ENCODE data around the gene MFSD11. TPM values are rescaled to one million over a fixed set of nuclear protein-coding genes. Genes with fewer than 3 reads are reported as not detected.

MFSD11 gene
- 10.5 and 12.3 TPM in 2 replicates for total RNA-seq

DNA sequence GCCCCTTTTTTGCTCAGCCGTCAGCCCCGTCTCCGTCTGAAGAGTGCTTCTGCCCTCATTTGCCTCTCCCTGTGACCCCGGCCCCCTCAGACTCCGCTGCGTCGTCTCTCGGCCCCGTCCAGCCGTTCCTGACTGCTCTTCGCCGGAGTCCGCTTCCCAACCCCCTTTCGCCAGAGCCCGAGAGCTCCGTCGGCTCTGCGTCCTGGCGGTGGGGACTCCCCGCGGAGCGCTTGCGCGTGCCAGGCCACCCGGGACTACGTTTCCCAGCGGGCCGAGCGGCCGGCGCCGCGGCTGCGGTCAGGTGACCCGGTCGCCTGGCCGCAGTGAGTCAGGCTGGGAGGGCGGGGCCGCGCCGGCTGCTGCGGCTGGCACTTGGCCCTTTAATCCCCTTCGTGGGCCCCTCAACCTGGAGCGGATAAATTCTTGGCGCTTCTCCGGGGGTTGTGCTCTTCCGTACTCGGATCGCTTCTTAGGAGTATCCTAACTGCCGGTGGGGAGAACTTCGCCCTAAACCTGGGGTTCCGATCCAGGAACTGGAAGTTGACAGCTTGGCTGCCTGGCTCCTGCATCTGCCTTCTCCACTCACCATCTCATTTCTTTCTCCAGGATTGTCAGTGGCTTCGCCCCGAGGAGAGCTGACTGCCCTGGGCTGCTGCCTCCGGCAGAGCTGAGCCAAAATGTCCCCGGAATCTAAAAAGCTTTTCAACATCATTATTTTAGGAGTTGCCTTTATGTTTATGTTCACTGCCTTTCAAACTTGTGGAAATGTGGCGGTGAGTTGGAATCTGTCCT, at the start of gene MFSD11:
Gene MFSD11, plus strand, starts transcription at position 444 of the 792 bp plus-strand sequence. Its CDS starts 234 bp downstream, at position 678.

GRCh38 chr17:76710863-76711611, 26.9 kb upstream of the MFSD11 start, which contains the start of gene MXRA7:
MXRA7 (minus strand) TSS chr17:76710965; CDS start chr17:76710946, 19 bp downstream.

DNA sequence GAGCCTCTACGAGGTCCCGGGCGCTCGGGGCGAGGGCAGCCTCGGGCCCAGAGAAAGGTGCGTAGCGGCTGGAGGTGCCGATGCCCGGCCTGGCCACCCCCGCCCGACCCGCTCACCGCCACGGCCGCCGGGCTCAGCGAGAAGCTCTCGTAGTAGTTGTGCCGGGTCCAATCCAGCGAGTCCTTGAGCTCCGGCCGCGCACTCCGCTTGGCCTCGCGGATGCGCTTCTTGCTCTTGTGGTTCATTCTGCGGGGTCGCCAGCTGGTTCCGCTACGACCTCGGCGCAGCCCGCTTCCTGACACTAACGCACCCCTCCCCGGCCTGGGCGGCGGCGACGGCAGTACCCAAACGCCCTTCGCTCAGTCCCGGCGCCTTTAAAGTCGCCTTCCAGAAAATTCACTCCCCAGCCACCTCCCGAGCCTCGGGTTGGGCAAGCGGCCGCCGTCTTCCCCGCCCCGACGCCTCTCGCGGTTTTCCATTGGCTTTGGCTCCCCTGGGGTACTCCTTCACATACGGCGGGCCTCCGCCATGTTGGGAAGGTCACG, 11.6 kb upstream of the MFSD11 start, which contains the start of gene JMJD6:
Gene JMJD6, minus strand, starts transcription at position 376 of the 545 bp plus-strand sequence. Its CDS starts 131 bp downstream, at position 245.

DNA sequence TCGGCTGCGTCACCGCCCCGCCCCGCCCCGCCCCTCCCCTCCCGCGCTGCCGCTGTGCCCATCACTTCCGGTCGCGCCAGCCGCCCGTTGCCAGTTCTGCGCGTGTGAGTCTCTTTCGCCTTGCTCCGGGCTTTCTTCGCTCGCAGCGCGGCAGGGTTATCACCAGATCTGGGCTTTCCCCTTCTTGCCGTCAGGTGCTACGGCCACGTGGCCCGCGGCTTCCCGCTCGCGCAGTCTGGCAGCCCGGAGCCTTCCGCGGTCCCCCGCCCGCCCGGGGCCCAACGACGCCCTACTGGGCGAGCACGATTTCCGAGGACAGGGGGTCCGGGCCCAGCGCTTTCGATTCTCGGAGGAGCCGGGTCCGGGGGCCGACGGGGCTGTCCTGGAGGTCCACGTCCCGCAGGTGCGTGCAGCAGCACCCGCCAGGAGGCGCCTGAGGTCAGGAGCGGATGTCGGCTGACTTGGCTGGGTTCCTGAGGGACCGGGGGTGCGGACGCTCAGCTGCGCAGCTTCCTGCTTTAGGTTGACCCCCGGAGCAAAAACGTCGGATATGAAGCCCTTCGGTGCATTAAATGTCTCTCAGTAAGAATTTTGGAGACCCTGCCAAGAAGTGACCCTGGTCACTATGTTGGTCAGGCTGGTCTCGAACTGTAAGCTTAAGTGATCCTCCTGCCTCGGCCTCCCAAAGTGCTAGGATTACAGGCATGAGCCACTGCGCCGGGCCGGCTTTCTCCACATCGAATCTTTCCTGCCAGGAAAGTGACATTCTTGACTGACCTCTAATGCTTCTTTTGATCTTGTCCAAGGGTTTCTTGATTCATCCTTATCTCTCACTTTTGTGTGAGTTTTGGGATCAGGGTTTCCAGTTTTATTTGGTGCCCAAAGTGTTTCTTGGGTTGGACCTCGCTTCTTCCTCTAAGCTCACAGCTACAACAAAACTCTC, 10.9 kb upstream of the MFSD11 start, which contains the start of gene METTL23:
Gene METTL23, plus strand, starts transcription at position 64 of the 943 bp plus-strand sequence. CDS start 2,872 bp downstream, outside the sequence.

DNA sequence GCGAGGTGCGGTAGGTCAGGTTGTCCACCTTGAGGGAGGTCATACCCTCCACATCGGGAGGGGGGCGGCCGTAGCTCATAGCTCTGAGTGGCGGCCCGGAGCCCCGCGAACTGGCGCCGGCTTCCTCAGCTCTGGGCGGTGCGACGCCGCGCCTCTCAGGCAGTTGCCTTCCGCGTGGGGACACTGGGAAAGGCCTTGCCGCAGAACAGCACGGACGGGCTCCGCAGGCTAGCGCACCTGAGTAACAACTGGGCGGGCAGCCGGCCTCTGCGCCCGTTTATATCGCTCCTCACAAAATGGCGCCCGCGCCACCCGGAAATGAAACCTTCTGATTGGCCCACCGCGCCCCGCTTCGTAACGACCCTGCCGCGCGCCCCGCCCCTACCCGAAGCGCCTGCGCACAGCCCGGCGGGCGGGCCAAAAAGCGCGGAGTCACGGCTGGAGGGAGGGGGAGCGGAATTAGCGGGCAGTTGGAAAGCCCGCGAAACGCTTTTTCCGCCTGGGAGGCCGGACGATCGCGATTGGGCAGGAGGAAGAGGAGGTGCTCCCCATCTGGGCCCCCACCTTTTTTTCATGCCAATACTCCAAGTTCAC, 740 bp upstream of the MFSD11 start, which contains the start of gene SRSF2:
Gene SRSF2, minus strand, starts transcription at position 250 of the 594 bp plus-strand sequence. Its CDS starts 171 bp downstream, at position 79.

Other genes with a start within 250 kb of the MFSD11 start
- gene RHBDF2, start 236.7 kb upstream of the MFSD11 start, total RNA-seq, result 35.3 and 73.6 TPM in 2 replicates
- gene CYGB, start 200.4 kb upstream of the MFSD11 start, total RNA-seq, result 44.7 and 52.3 TPM in 2 replicates
- 0.84 and 1.4 TPM in 2 replicates for gene PRCD, start 198.1 kb upstream of the MFSD11 start, total RNA-seq
- 62.4 and 139 TPM in 2 replicates for gene ST6GALNAC2, start 152.3 kb upstream of the MFSD11 start, total RNA-seq
- not detected in 2 replicates for gene ST6GALNAC1, start 94.4 kb upstream of the MFSD11 start, total RNA-seq
- gene MXRA7, start 27.2 kb upstream of the MFSD11 start, total RNA-seq, result 94.5 and 125 TPM in 2 replicates
- gene JMJD6, start 11.5 kb upstream of the MFSD11 start, total RNA-seq, result 22.1 and 27.0 TPM in 2 replicates
- 24.5 and 34.8 TPM in 2 replicates for gene METTL23, start 11.3 kb upstream of the MFSD11 start, total RNA-seq
- 135 and 266 TPM in 2 replicates for gene SRSF2, start 788 bp upstream of the MFSD11 start, total RNA-seq
- 0.15 and 0.39 TPM in 2 replicates for gene MGAT5B, start 130.3 kb downstream of the MFSD11 start, total RNA-seq